Astrocyte (in vitro differentiated cells and primary cell): ENCODE data around the gene PFDN5. TPM values are rescaled to one million over a fixed set of nuclear protein-coding genes. Genes with fewer than 3 reads are reported as not detected.

Experiments used
- DNase-seq: peaks from one replicate; pipeline ENCODE4 v3.0.0-alpha.2; 2010; ENCODE audit warnings: low read depth
- FAIRE-seq: peaks from 2 replicates; lab custom pipeline; 2011; peaks lifted over from hg19 to GRCh38; lab: Jason Lieb, UNC
- H2AFZ ChIP-seq: 2 replicates; pipeline ENCODE4 v1.6.0; 2012; ENCODE audit warnings: low read depth, low read length, inconsistent platforms
- H3K27ac ChIP-seq: 2 replicates; pipeline ENCODE4 v1.5.1; 2011; ENCODE audit warnings: low read depth, low read length, inconsistent platforms
- H3K27me3 ChIP-seq: 2 replicates; pipeline ENCODE4 v1.6.0; 2011; ENCODE audit warnings: low read length, inconsistent platforms; ENCODE audit not compliant: insufficient read depth
- H3K36me3 ChIP-seq: 2 replicates; pipeline ENCODE4 v1.5.1; 2011; ENCODE audit warnings: low read length, inconsistent platforms; ENCODE audit not compliant: insufficient read depth
- H3K4me1 ChIP-seq: 2 replicates; pipeline ENCODE4 v1.5.1; 2011; ENCODE audit warnings: low read length, inconsistent platforms; ENCODE audit not compliant: insufficient read depth
- H3K4me2 ChIP-seq: 2 replicates; pipeline ENCODE4 v1.6.0; 2012; ENCODE audit warnings: low read length, inconsistent platforms
- H3K4me3 ChIP-seq: 2 replicates; pipeline ENCODE4 v1.5.1; 2011; ENCODE audit warnings: low read depth, mild to moderate bottlenecking, low read length, inconsistent platforms; ENCODE audit not compliant: insufficient read depth
- H3K79me2 ChIP-seq: 2 replicates; pipeline ENCODE4 v1.6.0; 2012; ENCODE audit warnings: mild to moderate bottlenecking, low read length, inconsistent platforms; ENCODE audit not compliant: insufficient read depth
- H3K9ac ChIP-seq: 2 replicates; pipeline ENCODE4 v1.6.0; 2012; ENCODE audit warnings: mild to moderate bottlenecking, low read length, inconsistent platforms
- H3K9me3 ChIP-seq: 2 replicates; pipeline ENCODE4 v1.5.1; 2012; ENCODE audit warnings: low read depth, mild to moderate bottlenecking, low read length, inconsistent platforms; ENCODE audit not compliant: insufficient read depth
- H4K20me1 ChIP-seq: 2 replicates; pipeline ENCODE4 v1.6.0; 2012; ENCODE audit warnings: low read length, inconsistent platforms; ENCODE audit not compliant: insufficient read depth
- H3K27ac Mint-ChIP-seq: one replicate; pipeline ENCODE4 v1.8.0; 2021; ENCODE audit warnings: mild to moderate bottlenecking, mixed read lengths; ENCODE audit not compliant: unreplicated experiment
- H3K27me3 Mint-ChIP-seq: one replicate; pipeline ENCODE4 v1.8.0; 2021; ENCODE audit warnings: low read depth, mixed read lengths; ENCODE audit not compliant: unreplicated experiment
- H3K36me3 Mint-ChIP-seq: one replicate; pipeline ENCODE4 v1.8.0; 2021; ENCODE audit warnings: low read depth, mixed read lengths; ENCODE audit not compliant: unreplicated experiment
- H3K4me1 Mint-ChIP-seq: one replicate; pipeline ENCODE4 v1.8.0; 2021; ENCODE audit warnings: low read depth, mixed read lengths; ENCODE audit not compliant: unreplicated experiment
- H3K4me3 Mint-ChIP-seq: one replicate; pipeline ENCODE4 v1.8.0; 2021; ENCODE audit warnings: mild to moderate bottlenecking, moderate library complexity, mixed read lengths; ENCODE audit not compliant: unreplicated experiment
- H3K9me3 Mint-ChIP-seq: one replicate; pipeline ENCODE4 v1.8.0; 2021; ENCODE audit warnings: mild to moderate bottlenecking, mixed read lengths; ENCODE audit not compliant: unreplicated experiment
- CTCF ChIP-seq: IDR thresholded peaks from 2 replicates; pipeline ENCODE4 v1.5.1; 2011; ENCODE audit warnings: low read depth, mild to moderate bottlenecking, inconsistent platforms, low read length, moderate library complexity; ENCODE audit not compliant: insufficient read depth
- EZH2 ChIP-seq: IDR thresholded peaks from 2 replicates; pipeline ENCODE4 v1.6.1; 2012; ENCODE audit warnings: mild to moderate bottlenecking, low read length, inconsistent platforms; ENCODE audit not compliant: insufficient read depth
- total RNA-seq: library from RNA; stranded (reverse); gene quantifications from 2 replicates; pipeline ENCODE4 v1.2.1, GENCODE V29; 2021

The PFDN5 gene
- total RNA-seq, 1 donor from 2014 or later, result 281 TPM

- no peaks in the 10 kb centered on the region for H3K36me3 Mint-ChIP-seq
- peak overlapping the region; percentile 67 for H3K4me3 Mint-ChIP-seq
- DNase-seq, result no peak
- peaks cover 6% of the 10 kb centered on the region for H3K9me3 Mint-ChIP-seq
- H3K36me3 ChIP-seq, result no peaks in the 10 kb centered on the region
- no peak for TF ChIP-seq EZH2
- no peak for TF ChIP-seq CTCF
- H3K79me2 ChIP-seq, result no peaks in the 10 kb centered on the region
- no peak overlapping the region for H3K27ac ChIP-seq
- peaks cover 27% of the 10 kb centered on the region for H3K27me3 Mint-ChIP-seq
- H3K4me1 Mint-ChIP-seq, result peaks cover 9% of the 10 kb centered on the region
- peak overlapping the region; percentile 91 for H3K4me2 ChIP-seq
- H3K9me3 ChIP-seq, result no peaks in the 10 kb centered on the region
- H3K4me3 ChIP-seq, result peak overlapping the region; percentile 42
- peak overlapping the region; percentile 84 for H3K27ac Mint-ChIP-seq
- H4K20me1 ChIP-seq, result no peaks in the 10 kb centered on the region
- H3K27me3 ChIP-seq, result peaks cover 7% of the 10 kb centered on the region
- no peak for FAIRE-seq
- H3K4me1 ChIP-seq, result peaks cover 15% of the 10 kb centered on the region
- H2AFZ ChIP-seq, result peak overlapping the region; percentile 72
- H3K9ac ChIP-seq, result peak overlapping the region; percentile 43
Observed at GRCh38 chr12:53344487-53344823, 49.1 kb downstream of the PFDN5 start.

- Histone ChIP-seq H3K36me3 (no peaks in the 10 kb centered on the region), H3K4me1 (peaks cover 15% of the 10 kb centered on the region), H2AFZ (peak overlapping the region; percentile 87), H3K4me3 (peak overlapping the region; percentile 57), H3K27me3 (peaks cover 6% of the 10 kb centered on the region), H3K79me2 (no peaks in the 10 kb centered on the region), H3K9me3 (no peaks in the 10 kb centered on the region), H3K4me2 (peak overlapping the region; percentile 91), H3K9ac (peak overlapping the region; percentile 76), H4K20me1 (no peaks in the 10 kb centered on the region), H3K27ac (peak overlapping the region; percentile 20)
- DNase-seq (peak; percentile 58), FAIRE-seq (no peak)
- TF ChIP-seq CTCF (peak; percentile 34), EZH2 (no peak)
- H3K27me3 Mint-ChIP-seq, result peaks cover 24% of the 10 kb centered on the region
- no peaks in the 10 kb centered on the region for H3K36me3 Mint-ChIP-seq
- H3K4me1 Mint-ChIP-seq, result peaks cover 9% of the 10 kb centered on the region
- peak overlapping the region; percentile 56 for H3K27ac Mint-ChIP-seq
- peaks cover 3% of the 10 kb centered on the region for H3K9me3 Mint-ChIP-seq
- H3K4me3 Mint-ChIP-seq, result peak overlapping the region; percentile 87
Observed at GRCh38 chr12:53344824-53345485, 49.6 kb downstream of the PFDN5 start.

- Histone ChIP-seq H3K36me3 (no peaks in the 10 kb centered on the region), H3K9ac (peak overlapping the region; percentile 76), H3K4me3 (no peak overlapping the region), H3K4me2 (peak overlapping the region; percentile 91), H3K27ac (no peak overlapping the region), H3K4me1 (peaks cover 15% of the 10 kb centered on the region), H3K79me2 (no peaks in the 10 kb centered on the region), H4K20me1 (no peaks in the 10 kb centered on the region), H3K27me3 (peaks cover 4% of the 10 kb centered on the region), H3K9me3 (no peaks in the 10 kb centered on the region), H2AFZ (no peak overlapping the region)
- DNase-seq (no peak), FAIRE-seq (no peak)
- H3K9me3 Mint-ChIP-seq, result no peaks in the 10 kb centered on the region
- TF ChIP-seq EZH2, result no peak
- no peak for TF ChIP-seq CTCF
- peak overlapping the region; percentile 87 for H3K4me3 Mint-ChIP-seq
- no peak overlapping the region for H3K27ac Mint-ChIP-seq
- no peaks in the 10 kb centered on the region for H3K36me3 Mint-ChIP-seq
- peaks cover 5% of the 10 kb centered on the region for H3K4me1 Mint-ChIP-seq
- peaks cover 19% of the 10 kb centered on the region for H3K27me3 Mint-ChIP-seq
Observed at GRCh38 chr12:53345486-53346188, 50.3 kb downstream of the PFDN5 start.
